GM13977 (cell line): ENCODE measurements around the gene TRIM8.
A peak's percentile ranks its signal among the peaks of the same experiment; 100 is the strongest.

Experiments
- DNase-seq: peaks from one replicate; pipeline ENCODE4 v3.0.0; 2012; ENCODE audit warnings: low spot score
- CTCF ChIP-seq: IDR thresholded peaks from 2 replicates; pipeline ENCODE4 v1.5.1; 2012; ENCODE audit warnings: mild to moderate bottlenecking, control low read depth; ENCODE audit not compliant: insufficient read depth; ENCODE audit errors: extremely low read depth, missing control alignments
- in situ Hi-C: fragments of 300-500 bp; cut with MboI; formaldehyde crosslinking; loops from one replicate; pipeline ENCODE4 v1.12.0; 2022; ENCODE audit warnings: low sequenced_read_pairs, low pct_unique_long_range_greater_than_20kb, mixed read lengths, inconsistent platforms; ENCODE audit not compliant: unreplicated experiment

The TRIM8 gene

GRCh38 chr10:102643336-102644065 lies 778 bp upstream of the TRIM8 start:
- in situ Hi-C loops: no loop called here
- peak; percentile 61 for DNase-seq
- TF ChIP-seq CTCF: no peak

GRCh38 chr10:102644646-102645387 lies 538 bp downstream of the TRIM8 start:
- TF ChIP-seq CTCF: peak; percentile 51
- peak; percentile 60 for DNase-seq
- in situ Hi-C loops: no loop called here

- TF ChIP-seq CTCF: no peak
- DNase-seq: no peak
- in situ Hi-C loops: no loop called here
Observed at GRCh38 chr10:102645388-102645740, 1.1 kb downstream of the TRIM8 start.

GRCh38 chr10:102645741-102646609 lies 1.7 kb downstream of the TRIM8 start:
- peak; percentile 82 for DNase-seq
- TF ChIP-seq CTCF: no peak
- in situ Hi-C loops: no loop called here

GRCh38 chr10:102646610-102647442 lies 2.5 kb downstream of the TRIM8 start:
- in situ Hi-C loops: no loop called here
- DNase-seq: no peak
- no peak for TF ChIP-seq CTCF
